ENCODE data around the gene SMAD9. TPM values are rescaled to one million over a fixed set of nuclear protein-coding genes. Genes with fewer than 3 reads are reported as not detected.

Gene SMAD9
- total RNA-seq, 1 experiment from 2014 or later, result 1.2 TPM

- H3K4me1 Mint-ChIP-seq (ENCODE audit: low read depth, unreplicated experiment), result no peaks in the 10 kb centered on the region
- H3K4me3 ChIP-seq (ENCODE audit: low read depth, low read length), result no peak overlapping the region
- DNase-seq, result no peak
- no TSS peak for BruUV-seq (replicated peaks)
- H3K27ac Mint-ChIP-seq (ENCODE audit: unreplicated experiment), result no peak overlapping the region
- ChIA-PET POLR2A (no interaction called here), CTCF (no interaction called here)
- intact Hi-C loops (cut with micrococcal nuclease; ENCODE audit: unreplicated experiment), result no loop called here
- H3K4me3 Mint-ChIP-seq (ENCODE audit: unreplicated experiment), result no peak overlapping the region
- no peaks in the 10 kb centered on the region for H3K36me3 ChIP-seq (ENCODE audit: control insufficient read depth, insufficient read depth, low read length)
- no peak for TF ChIP-seq CTCF (IDR thresholded peaks at IDR 0.05; ENCODE audit: insufficient read depth in 1 of 2, low read depth in 1 of 2, low read length in 1 of 2, severe bottlenecking in 1 of 2, unreplicated experiment in 1 of 2)
- H3K9me3 ChIP-seq, result no peaks in the 10 kb centered on the region
- no peaks in the 10 kb centered on the region for H3K36me3 Mint-ChIP-seq (ENCODE audit: insufficient read depth, unreplicated experiment)
- H3K9me3 Mint-ChIP-seq (ENCODE audit: unreplicated experiment), result no peaks in the 10 kb centered on the region
- no peaks in the 10 kb centered on the region for H3K27me3 ChIP-seq (replicated peaks; ENCODE audit: control insufficient read depth, insufficient read depth, low read length)
- H3K27me3 Mint-ChIP-seq (ENCODE audit: insufficient read depth, unreplicated experiment), result peaks cover 20% of the 10 kb centered on the region
- no peaks in the 10 kb centered on the region for H3K4me1 ChIP-seq
Measured at GRCh38 chr13:36913463-36913862, 6.6 kb downstream of the SMAD9 start.

- H3K27me3 ChIP-seq (replicated peaks; ENCODE audit: control insufficient read depth, insufficient read depth, low read length), result no peaks in the 10 kb centered on the region
- Mint-ChIP-seq H3K27ac (ENCODE audit: unreplicated experiment) (no peak overlapping the region), H3K36me3 (ENCODE audit: insufficient read depth, unreplicated experiment) (no peaks in the 10 kb centered on the region), H3K4me1 (ENCODE audit: low read depth, unreplicated experiment) (no peaks in the 10 kb centered on the region), H3K9me3 (ENCODE audit: unreplicated experiment) (no peaks in the 10 kb centered on the region), H3K27me3 (ENCODE audit: insufficient read depth, unreplicated experiment) (peaks cover 20% of the 10 kb centered on the region), H3K4me3 (ENCODE audit: unreplicated experiment) (no peak overlapping the region)
- no TSS peak for BruUV-seq (replicated peaks)
- H3K4me3 ChIP-seq (ENCODE audit: low read depth, low read length), result no peak overlapping the region
- no peaks in the 10 kb centered on the region for H3K36me3 ChIP-seq (ENCODE audit: control insufficient read depth, insufficient read depth, low read length)
- H3K9me3 ChIP-seq, result no peaks in the 10 kb centered on the region
- CTCF ChIA-PET, result no interaction called here
- POLR2A ChIA-PET, result no interaction called here
- H3K4me1 ChIP-seq, result no peaks in the 10 kb centered on the region
- no peak for TF ChIP-seq CTCF (IDR thresholded peaks at IDR 0.05; ENCODE audit: insufficient read depth in 1 of 2, low read depth in 1 of 2, low read length in 1 of 2, severe bottlenecking in 1 of 2, unreplicated experiment in 1 of 2)
- no peak for DNase-seq
- intact Hi-C loops (cut with micrococcal nuclease; ENCODE audit: unreplicated experiment), result no loop called here
Measured at GRCh38 chr13:36912973-36913372, 7.1 kb downstream of the SMAD9 start.

- no peaks in the 10 kb centered on the region for H3K36me3 ChIP-seq (ENCODE audit: control insufficient read depth, insufficient read depth, low read length)
- H3K4me3 ChIP-seq (ENCODE audit: low read depth, low read length), result no peak overlapping the region
- no TSS peak for BruUV-seq (replicated peaks)
- ChIA-PET CTCF (no interaction called here), POLR2A (no interaction called here)
- Mint-ChIP-seq H3K4me3 (ENCODE audit: unreplicated experiment) (no peak overlapping the region), H3K36me3 (ENCODE audit: insufficient read depth, unreplicated experiment) (no peaks in the 10 kb centered on the region), H3K27ac (ENCODE audit: unreplicated experiment) (no peak overlapping the region), H3K4me1 (ENCODE audit: low read depth, unreplicated experiment) (no peaks in the 10 kb centered on the region), H3K27me3 (ENCODE audit: insufficient read depth, unreplicated experiment) (peaks cover 18% of the 10 kb centered on the region), H3K9me3 (ENCODE audit: unreplicated experiment) (no peaks in the 10 kb centered on the region)
- H3K9me3 ChIP-seq, result no peaks in the 10 kb centered on the region
- intact Hi-C loops (cut with micrococcal nuclease; ENCODE audit: unreplicated experiment), result no loop called here
- H3K4me1 ChIP-seq, result no peaks in the 10 kb centered on the region
- DNase-seq, result no peak
- no peak for TF ChIP-seq CTCF (IDR thresholded peaks at IDR 0.05; ENCODE audit: insufficient read depth in 1 of 2, low read depth in 1 of 2, low read length in 1 of 2, severe bottlenecking in 1 of 2, unreplicated experiment in 1 of 2)
- H3K27me3 ChIP-seq (replicated peaks; ENCODE audit: control insufficient read depth, insufficient read depth, low read length), result no peaks in the 10 kb centered on the region
Measured at GRCh38 chr13:36912369-36912768, 7.7 kb downstream of the SMAD9 start.

All from Caco-2 (cell line).